ENCODE results near the gene ZSWIM6.

ZSWIM6 gene

GRCh38 chr5:61496446-61496845 is 164.4 kb downstream of the ZSWIM6 start:
- DNase-seq = no peak

- DNase-seq = no peak
Measured at GRCh38 chr5:61496860-61497259, 164.8 kb downstream of the ZSWIM6 start.

- no peak for DNase-seq
Measured at GRCh38 chr5:61498121-61498520, 166.1 kb downstream of the ZSWIM6 start.

- no peak for DNase-seq
Measured at GRCh38 chr5:61501971-61502370, 169.9 kb downstream of the ZSWIM6 start.

GRCh38 chr5:61504143-61504770 is 172.2 kb downstream of the ZSWIM6 start:
- no peak for DNase-seq

- no peak for DNase-seq
Measured at GRCh38 chr5:61505281-61505680, 173.2 kb downstream of the ZSWIM6 start.

- DNase-seq = no peak
Measured at GRCh38 chr5:61507232-61507631, 175.2 kb downstream of the ZSWIM6 start.

- DNase-seq = no peak
Measured at GRCh38 chr5:61516946-61517345, 184.9 kb downstream of the ZSWIM6 start.

GRCh38 chr5:61519728-61520277 is 187.7 kb downstream of the ZSWIM6 start:
- DNase-seq = no peak

GRCh38 chr5:61523073-61523472 is 191.0 kb downstream of the ZSWIM6 start:
- no peak for DNase-seq

GRCh38 chr5:61523997-61524396 is 191.9 kb downstream of the ZSWIM6 start:
- no peak for DNase-seq

GRCh38 chr5:61525512-61526206 is 193.6 kb downstream of the ZSWIM6 start:
- DNase-seq = no peak

- no peak for DNase-seq
Measured at GRCh38 chr5:61526207-61526519, 194.1 kb downstream of the ZSWIM6 start.

GRCh38 chr5:61532983-61533382 is 200.9 kb downstream of the ZSWIM6 start:
- no peak for DNase-seq

- peak; percentile 19 for DNase-seq
Measured at GRCh38 chr5:61534481-61535267, 202.6 kb downstream of the ZSWIM6 start.

GRCh38 chr5:61535828-61536227 is 203.8 kb downstream of the ZSWIM6 start:
- DNase-seq = no peak

- no peak for DNase-seq
Measured at GRCh38 chr5:61536922-61537321, 204.9 kb downstream of the ZSWIM6 start.

GRCh38 chr5:61538722-61539501 is 206.9 kb downstream of the ZSWIM6 start:
- DNase-seq = no peak

GRCh38 chr5:61549530-61549929 is 217.5 kb downstream of the ZSWIM6 start:
- DNase-seq = no peak

GRCh38 chr5:61551637-61552313 is 219.7 kb downstream of the ZSWIM6 start:
- DNase-seq = no peak

GRCh38 chr5:61559146-61559545 is 227.1 kb downstream of the ZSWIM6 start:
- no peak for DNase-seq

GRCh38 chr5:61559722-61560121 is 227.7 kb downstream of the ZSWIM6 start:
- DNase-seq = no peak
